Stimulated activated CD8-positive, alpha-beta memory T cell treated with anti-CD3 and anti-CD28 coated beads, Interleukin-7, amount 100 ng/mL, for 48 hours (primary cell): Measurements from ENCODE around the gene DISP2.

Experiments used
- DNase-seq, 2 donors: peaks; one replicate each; pipeline ENCODE4 v3.0.0-alpha.2; 2020; ENCODE audit warnings: low read depth in 1 of 2; ENCODE audit errors: extremely low read depth in 1 of 2

The DISP2 gene, protein sequence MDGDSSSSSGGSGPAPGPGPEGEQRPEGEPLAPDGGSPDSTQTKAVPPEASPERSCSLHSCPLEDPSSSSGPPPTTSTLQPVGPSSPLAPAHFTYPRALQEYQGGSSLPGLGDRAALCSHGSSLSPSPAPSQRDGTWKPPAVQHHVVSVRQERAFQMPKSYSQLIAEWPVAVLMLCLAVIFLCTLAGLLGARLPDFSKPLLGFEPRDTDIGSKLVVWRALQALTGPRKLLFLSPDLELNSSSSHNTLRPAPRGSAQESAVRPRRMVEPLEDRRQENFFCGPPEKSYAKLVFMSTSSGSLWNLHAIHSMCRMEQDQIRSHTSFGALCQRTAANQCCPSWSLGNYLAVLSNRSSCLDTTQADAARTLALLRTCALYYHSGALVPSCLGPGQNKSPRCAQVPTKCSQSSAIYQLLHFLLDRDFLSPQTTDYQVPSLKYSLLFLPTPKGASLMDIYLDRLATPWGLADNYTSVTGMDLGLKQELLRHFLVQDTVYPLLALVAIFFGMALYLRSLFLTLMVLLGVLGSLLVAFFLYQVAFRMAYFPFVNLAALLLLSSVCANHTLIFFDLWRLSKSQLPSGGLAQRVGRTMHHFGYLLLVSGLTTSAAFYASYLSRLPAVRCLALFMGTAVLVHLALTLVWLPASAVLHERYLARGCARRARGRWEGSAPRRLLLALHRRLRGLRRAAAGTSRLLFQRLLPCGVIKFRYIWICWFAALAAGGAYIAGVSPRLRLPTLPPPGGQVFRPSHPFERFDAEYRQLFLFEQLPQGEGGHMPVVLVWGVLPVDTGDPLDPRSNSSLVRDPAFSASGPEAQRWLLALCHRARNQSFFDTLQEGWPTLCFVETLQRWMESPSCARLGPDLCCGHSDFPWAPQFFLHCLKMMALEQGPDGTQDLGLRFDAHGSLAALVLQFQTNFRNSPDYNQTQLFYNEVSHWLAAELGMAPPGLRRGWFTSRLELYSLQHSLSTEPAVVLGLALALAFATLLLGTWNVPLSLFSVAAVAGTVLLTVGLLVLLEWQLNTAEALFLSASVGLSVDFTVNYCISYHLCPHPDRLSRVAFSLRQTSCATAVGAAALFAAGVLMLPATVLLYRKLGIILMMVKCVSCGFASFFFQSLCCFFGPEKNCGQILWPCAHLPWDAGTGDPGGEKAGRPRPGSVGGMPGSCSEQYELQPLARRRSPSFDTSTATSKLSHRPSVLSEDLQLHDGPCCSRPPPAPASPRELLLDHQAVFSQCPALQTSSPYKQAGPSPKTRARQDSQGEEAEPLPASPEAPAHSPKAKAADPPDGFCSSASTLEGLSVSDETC (N-terminal part only)

DNA sequence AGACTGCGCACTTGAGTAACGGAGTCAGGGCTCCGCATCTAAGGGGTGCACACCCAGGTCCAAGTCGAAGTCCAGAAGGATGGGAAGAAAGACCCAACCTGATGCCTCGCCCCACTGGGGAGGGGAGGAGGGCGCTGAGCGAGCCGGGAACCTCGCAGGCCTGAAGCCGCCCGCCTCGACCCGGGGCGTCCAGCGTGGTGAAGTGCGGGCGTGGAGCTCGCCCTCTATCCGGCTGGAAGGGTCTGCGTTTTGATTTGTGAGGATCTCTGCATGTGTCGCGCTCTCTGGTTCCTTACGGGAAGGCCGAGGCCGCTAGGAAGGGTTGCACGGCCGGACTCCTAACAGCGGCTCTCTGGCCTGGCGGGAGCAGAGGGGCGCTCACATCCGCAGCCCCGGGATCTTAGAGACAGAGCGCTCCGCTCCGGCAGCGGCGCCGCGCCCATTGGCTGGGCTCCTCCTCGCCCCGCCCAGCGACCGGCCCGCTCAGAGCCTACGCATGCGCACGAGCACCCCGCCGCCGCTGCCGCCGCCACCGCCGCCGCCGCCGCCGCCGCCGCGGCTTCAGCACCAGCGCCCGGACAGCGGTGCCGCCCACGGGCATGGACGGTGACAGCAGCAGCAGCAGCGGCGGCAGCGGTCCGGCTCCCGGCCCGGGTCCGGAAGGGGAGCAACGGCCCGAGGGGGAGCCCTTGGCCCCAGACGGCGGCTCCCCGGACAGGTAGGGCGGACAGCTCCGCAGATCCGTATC, at the start of gene DISP2:
DISP2 (plus strand) TSS at position 497 of the 748 bp plus-strand sequence; CDS start at position 600, 103 bp downstream.
- DNase-seq: peak; percentile 70 to 72

DNA sequence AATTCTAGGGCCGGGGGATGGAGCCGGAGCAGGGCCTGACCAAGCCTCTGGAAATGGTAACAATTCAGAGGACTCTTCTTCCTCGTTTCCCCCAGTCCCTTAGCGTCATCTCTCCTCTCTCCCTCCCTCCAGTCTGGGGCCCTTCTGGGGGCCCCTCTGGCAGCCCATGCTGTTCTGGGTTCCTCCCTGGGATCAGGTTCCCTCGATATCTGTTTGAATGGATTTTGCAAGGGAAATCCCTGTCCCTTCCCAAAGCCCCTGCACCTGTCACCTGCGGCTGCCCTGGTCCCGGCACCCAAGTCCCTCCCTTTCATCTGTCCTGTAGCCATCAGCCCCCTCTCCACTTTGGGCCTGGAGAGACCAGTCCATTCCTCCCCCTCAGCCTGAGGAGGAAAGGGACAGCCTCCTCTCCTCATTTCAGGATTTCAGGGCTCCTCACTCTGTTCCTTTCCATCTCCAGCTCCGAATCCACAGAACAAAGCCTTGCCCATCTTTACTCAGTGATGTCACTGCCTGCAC, 48.6 kb upstream of the DISP2 start:
- no peak for DNase-seq

DNA sequence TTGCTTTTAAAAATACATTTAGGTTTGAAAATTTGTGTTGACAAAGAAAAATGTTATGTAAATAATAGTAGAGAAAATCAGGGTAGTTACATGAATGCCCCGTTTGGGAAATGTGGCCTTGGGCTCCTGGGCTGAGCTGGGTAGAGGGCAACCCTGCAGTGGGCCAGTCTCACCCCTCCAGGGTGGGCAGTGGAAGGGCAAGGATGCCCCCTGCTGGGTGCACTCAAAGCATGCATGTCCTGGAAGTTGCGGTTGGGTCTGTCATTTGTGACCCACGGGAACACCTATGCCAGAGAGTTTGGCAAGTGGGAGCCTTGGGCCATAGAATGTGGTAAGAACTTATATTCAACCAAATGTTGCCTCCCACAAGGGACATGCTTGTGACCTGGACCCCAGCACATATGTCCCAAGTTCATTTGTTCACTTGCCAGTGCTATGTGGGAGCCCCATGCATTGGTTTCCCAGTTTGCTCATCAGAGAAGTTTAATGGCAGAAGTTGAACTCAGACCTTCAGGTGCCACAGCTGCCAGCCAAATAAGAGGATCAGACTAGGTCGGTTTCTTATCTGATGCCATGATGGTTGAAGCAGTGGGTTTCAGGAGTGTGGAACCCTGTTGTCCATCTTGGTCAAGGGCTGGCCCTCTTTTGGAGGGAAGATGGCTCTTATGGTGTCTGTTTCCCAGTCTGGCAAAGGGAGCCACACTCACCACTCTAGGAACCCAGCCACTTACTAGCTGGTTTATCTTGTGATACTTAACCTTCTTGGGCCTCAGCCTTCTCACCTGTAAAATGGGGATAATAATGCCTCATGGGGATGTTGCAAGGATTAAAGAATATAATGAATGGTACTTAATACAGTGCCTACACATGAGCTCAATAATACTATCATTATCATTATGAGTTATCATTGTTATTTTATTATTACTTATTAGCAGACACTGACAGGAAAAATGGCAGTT, 47.7 kb upstream of the DISP2 start:
- peak in 1 of 2 donors; percentile 53 for DNase-seq

DNA sequence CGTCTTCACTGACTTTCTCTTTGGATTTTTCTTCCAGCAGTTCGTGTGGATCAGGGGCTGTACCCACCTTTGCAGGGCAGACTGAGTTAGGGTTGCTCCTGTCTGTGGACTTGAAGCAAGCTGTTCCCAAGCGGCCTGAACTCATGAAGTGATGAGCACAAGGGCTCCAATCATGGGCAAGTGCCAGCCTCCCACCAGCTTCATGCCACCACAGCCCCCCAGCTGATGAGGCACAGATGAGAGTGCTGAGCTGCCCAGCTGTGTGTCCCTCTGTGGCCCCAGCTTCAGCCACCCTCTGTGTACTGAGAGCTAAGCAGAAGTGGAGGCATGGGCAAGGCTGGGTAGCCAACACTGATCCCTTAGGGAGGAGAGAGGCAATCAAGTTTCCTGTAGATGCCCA, 47.0 kb upstream of the DISP2 start:
- no peak for DNase-seq

DNA sequence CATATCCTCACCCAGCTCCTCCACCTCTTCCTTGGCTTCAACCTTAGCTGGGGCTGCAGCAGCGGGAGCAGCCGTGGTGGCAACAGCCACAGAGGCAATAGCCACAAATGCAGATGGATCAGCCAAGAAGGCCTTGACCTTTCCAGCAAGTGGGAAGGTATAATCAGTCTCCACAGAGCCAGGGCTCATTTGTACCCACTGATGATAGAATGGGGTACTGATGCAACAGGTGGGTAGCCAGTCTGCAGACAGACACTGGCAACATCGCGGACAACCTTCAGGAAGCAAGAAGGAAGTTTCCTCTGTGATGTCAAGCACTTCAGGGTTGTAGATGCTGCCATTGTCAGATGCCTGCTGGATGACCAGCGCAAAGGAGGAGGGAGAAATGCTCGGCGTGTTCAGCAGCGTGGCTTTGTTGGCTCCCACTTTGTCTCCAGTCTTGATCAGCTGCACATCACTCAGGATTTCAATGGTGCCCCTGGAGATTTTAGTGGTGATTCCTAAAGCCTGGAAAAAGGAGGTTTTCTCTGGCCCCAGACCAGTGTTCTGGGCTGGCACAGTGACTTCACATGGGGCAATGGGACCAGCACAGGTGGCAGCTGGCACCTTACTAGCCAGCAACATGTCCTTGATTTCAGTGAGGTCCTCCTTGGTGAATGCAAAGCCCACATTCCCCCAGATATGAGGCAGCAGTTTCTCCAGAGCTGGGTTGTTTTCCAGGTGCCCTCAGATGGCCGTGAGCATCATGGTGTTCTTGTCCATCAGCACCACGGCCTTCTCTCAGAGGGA, 45.5 kb upstream of the DISP2 start:
- DNase-seq: no peak

DNA sequence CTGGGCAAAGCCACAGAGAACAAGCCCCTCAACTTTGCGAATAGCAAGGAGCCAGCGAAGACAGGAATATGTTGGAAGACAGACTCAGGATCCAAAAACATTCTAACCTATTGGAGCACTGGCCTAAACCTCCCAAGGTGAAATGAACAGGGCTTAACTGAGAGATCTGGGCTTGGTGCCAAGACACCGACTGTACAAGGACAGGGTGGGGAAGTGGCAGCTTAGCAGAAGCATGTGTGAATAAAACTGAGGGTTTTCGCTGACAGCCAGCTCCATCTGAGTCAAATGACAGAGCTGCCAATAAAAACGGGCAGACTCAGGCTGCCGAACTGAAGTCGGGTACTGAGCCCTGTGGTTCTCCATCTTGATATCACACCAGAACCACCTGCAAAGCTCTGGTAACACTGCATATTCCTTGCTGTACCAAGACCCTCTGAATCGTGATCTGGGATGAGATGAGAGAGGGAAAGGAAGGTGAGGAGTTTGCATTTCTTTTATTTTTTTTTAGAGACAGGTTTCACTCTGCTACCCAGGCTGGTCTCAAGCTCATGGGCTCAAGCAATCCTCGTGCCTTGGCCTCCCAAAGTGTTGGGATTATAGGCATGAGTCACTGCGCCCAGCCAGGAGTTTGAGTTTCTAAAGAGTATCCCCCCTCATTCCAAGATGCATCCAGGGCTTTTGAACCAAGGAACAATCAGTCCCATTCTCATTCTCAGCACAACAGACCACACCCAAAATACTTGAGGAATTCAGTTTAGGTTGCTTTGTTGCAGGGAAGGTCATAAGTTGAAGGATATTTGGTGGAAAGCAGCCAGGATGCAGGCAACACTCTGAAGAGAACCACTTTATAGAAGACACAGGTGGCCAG, 44.3 kb upstream of the DISP2 start:
- peak in 1 of 2 donors; percentile 19 for DNase-seq

DNA sequence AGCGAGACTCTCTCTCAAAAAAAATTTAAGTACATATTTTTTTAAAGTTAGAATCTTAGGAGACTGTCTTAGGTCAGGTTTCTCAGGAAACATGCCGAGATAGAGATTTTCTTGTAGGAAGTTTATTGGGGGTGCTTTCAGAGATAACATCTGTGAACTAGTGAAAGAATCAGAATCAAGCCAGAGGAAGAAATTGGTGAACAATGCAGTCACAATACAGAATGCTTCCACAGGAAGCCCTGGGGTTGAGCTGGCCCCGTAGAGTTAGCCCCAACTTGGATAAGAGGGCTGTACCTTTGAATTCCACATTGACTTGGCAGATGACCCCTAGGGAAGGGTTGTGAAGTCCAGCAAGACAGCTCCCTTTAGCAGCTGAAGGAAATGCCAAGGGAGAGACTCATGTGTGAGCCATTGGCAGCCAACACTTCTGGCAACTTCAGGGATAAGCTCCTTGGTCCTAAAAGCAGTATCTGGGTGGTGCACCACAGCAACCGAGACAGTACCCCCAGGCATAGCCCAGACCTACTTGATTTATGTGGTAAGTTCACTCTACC, 43.2 kb upstream of the DISP2 start:
- DNase-seq: no peak

DNA sequence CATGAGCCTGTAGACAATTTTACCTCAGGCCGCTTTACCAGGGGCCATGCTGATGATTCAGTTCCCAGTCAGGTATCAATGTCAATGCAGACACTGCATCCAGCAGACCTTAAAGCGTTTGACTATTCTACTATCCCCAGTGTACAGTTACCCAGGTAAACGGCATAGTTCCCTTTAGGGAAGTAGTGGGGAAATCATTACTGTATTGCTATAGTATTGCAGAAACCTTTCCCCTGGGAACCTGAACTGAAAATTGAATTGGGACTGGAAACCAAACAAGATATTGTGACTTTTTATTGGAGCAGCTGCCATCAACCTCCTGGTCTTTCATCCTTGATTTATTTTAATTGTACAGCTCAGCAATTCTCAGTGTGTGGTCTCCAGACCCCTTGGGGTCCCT, 41.1 kb upstream of the DISP2 start:
- no peak for DNase-seq

DNA sequence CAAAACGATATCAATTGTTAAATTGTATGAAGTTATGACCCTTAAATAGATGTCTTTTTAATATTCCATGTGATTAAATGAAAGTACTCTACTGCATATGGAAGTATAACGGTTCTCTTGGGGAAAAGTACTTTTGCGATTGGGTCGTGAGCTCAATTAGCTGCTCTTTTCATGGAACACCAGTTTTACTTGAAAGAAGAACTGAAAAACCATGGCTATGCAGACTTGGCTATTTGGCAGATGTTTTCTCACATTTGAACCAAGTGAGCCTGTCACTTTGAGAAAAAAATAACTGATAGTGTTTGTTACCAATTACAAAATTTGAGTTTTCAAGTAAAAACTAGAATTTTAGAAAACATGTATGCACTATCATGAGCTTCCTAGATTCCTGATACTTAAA, 40.4 kb upstream of the DISP2 start:
- no peak for DNase-seq

DNA sequence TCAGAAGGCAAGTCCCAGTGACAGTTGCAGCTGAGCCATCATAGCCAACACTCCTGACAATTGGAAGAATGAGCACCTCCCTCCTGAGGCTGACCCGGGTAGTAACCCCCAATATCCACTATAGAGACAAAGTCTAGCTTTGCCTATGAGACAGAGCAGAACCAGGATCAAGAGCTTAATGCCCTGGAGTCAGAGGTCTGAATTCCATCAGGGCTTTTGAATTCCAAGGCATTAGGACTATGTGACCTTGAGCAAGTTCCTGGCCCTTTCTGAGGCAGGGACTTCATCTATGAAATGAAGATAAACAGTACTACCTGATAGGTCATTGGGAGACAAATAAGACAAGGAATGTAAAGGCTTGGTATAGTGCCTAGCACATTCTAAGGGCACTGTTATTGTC, 37.6 kb upstream of the DISP2 start:
- no peak for DNase-seq

DNA sequence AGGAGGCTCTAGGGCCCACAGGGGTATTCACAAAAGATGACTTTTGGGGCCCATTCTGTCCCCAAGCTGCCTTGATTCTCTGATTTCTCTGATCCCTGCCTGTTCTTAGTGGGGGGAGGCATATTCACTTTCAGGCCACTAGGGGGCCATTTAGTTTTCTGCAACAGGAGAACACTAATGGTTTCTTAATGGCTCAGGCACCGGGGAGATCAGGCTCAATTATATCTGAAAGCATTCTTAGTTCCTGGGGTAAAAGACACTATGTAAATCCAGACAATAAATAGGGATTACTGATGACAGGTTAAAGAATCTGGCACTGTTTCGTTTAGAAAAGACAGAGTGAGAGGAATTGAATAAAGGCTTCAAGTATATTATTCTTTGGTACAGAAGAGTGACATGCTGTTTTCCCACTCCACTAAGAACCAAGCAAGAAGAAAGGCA, 37.1 kb upstream of the DISP2 start:
- no peak for DNase-seq

DNA sequence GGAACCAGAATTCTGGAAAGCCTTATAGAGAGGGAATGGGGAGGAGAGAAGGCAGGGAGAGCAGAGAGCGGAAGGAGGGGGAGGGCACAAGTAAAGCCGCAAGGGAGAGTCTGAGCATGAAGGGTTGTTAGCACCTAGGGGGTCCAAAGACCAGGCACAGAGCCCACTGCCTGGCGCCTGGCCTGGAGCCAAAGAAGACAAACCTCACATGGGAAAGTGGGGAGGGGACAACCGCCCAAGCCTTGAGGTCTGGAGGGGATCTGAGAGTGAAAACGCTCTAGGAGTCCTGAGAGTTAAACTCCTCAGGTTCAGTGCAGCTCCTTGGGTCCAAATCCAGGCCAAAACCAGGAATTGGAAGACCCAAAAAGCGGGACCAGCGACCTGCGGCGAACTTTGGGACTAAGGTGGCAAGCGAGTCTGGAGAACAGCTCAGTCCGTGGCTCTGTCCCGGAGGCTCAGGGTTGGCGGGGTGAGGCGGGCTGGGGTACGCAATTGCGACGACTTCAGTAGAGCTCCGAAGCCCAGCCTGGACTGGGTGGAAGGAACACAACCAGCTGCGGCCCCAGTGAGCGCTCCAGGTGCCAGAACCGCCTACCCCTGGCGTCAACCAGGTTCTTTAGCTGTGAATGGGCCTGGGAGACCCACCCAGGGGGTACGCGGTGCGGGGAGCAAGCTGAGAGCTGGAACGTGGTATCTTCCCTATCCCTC, 35.3 kb upstream of the DISP2 start:
- no peak for DNase-seq

DNA sequence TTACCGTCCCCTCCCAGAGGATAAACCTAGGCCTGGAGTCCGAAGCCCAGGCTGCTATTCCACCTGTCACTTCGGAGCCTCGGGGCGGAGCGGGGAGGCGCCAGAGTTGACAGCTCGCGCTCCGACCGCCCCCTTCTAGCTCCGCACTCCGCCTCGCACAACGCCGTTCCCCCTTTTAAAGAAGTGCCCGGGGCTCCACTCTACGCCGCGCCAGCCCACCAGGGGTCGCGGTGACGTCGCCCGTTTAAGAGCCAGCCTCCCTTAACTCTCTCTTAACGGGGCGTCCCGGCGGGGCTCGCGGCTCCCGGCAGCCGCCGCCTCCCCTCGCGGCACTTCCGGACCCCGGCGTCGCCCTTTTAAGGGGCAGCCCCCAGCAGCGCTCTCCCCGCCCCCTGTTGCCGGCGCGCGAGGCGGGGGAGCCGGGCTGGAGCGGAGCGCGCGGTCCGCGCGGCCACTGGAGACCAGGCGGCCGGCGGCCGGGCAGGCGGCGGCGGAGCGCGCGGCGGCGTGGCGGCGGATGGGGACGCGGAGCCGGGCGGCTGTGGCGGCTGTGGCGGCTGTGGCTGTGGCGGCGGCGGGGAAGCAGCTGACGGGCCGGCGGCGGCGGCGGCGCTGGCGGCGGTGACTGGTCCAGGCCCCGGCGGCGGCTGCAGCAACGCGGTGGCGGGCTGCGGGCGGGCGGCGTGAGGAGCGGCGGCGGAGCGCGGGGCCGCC, 34.6 kb upstream of the DISP2 start, which contains the start of gene INAFM2:
INAFM2 (plus strand) TSS at position 454 of the 714 bp plus-strand sequence. CDS start 364 bp downstream, outside the sequence.
- peak; percentile 85 to 87 for DNase-seq

DNA sequence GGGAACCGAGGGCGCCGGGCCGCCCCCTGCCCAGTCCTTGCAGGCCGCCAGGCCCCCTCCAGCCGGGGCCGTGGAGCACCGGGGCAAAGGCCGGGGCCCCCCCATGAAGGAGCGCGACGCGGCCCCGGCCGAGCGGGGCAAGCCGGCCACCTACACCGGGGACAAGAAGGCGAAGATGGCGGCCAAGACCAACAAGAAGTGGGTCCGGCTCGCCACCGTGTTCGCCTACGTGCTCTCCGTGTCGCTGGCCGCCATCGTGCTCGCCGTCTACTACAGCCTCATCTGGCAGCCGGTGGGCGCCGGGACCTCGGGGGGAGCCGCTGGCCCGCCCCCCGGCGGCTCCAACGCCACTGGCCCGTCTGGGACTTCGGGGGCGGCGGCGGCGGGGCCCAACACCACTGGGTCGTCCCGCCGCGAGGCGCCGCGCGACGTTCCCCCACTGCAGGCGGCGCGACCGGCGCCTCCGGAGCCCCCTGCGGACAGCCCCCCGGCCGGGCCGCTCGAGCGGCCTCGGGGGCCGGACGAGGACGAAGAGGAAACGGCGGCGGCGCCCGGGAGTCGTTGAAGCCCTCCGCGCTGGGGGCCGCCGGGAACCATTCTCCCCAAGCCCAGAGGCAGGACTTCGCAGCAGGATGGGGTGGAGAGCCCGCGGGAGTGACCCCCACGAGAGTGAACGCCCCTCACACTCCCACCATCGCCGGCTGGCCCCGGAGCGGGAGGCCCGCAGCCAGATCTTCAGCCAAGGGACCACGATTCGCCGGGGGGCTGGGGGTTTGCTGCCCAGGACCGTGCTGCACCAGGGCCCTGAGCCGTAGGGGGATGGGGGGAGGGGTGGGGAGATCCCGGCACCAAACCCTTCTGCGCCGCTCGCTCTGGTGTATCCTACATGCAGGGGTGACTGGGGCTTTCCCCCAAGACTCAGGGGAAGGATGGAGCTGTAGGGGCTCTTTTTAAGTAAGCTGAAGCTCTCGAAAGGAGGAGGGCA, 33.8 kb upstream of the DISP2 start:
- DNase-seq: no peak
